Loucy (cell line): ENCODE results near the gene TMEM232.

ENCODE experiments used
- EZH2phosphoT487 ChIP-seq: fragments of 200-600 bp; IDR thresholded peaks from 2 replicates; pipeline ENCODE4 v1.6.1; 2018; ENCODE audit warnings: antibody characterized with exemption, mild to moderate bottlenecking, moderate library complexity, borderline replicate concordance
- TF ChIP-seq, protein P1 (sequence below): fragments of 200-600 bp; sonication (generic); conservative IDR thresholded peaks from 2 replicates; pipeline ENCODE4 v1.5.1; 2014; ENCODE audit warnings: mild to moderate bottlenecking, antibody characterized with exemption, low read length

DNA sequence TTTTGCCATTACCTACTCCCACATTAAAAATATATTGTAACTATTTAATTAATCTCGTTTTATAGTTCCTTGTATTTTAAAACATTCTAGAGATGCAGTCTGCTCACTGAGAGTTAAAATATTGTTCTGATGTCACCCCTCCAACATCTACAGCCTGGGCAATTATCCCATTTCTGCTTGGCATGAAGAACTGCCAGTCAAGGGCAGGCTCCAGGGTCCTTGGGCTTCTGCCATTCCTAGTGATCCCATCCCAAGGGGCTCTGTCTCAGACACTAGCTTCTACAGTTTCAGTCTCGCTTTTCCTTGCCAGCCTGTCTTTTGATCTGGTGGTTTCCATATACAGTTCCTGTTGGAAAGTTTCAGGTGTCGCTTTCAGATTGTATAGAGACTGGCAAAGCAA lies 287.2 kb downstream of the TMEM232 start:
- TF ChIP-seq, protein P1, sequence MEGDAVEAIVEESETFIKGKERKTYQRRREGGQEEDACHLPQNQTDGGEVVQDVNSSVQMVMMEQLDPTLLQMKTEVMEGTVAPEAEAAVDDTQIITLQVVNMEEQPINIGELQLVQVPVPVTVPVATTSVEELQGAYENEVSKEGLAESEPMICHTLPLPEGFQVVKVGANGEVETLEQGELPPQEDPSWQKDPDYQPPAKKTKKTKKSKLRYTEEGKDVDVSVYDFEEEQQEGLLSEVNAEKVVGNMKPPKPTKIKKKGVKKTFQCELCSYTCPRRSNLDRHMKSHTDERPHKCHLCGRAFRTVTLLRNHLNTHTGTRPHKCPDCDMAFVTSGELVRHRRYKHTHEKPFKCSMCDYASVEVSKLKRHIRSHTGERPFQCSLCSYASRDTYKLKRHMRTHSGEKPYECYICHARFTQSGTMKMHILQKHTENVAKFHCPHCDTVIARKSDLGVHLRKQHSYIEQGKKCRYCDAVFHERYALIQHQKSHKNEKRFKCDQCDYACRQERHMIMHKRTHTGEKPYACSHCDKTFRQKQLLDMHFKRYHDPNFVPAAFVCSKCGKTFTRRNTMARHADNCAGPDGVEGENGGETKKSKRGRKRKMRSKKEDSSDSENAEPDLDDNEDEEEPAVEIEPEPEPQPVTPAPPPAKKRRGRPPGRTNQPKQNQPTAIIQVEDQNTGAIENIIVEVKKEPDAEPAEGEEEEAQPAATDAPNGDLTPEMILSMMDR, result no peak
- TF ChIP-seq EZH2phosphoT487, result no peak
